HepG2 (cell line): Measurements from ENCODE around the gene ANKRD65. TPM values are rescaled to one million over a fixed set of nuclear protein-coding genes. Genes with fewer than 3 reads are reported as not detected.

ENCODE experiments used
- AGO1 ChIP-seq: fragments of 200-400 bp; formaldehyde crosslinking; IDR thresholded peaks from 2 replicates; pipeline ENCODE4 v1.6.1; 2017; ENCODE audit warnings: mild to moderate bottlenecking, low read depth, low read length, moderate library complexity; ENCODE audit not compliant: poor library complexity, severe bottlenecking
- ATF2 ChIP-seq: sonication (generic); formaldehyde crosslinking; IDR thresholded peaks from 2 replicates; pipeline ENCODE4 v1.4.0; 2020; ENCODE audit warnings: missing genetic modification reagents
- ATF4 ChIP-seq, 2 experiments: fragments of 450-650 bp in 1 of 2; sonication (generic) in 1 of 2; formaldehyde crosslinking; IDR thresholded peaks; 2 replicates each; pipeline versions ENCODE4 v1.5.0 to v1.8.0; 2020 to 2022; ENCODE audit warnings: mild to moderate bottlenecking in 1 of 2, missing genetic modification reagents in 1 of 2
- CBFB ChIP-seq: sonication (generic); formaldehyde crosslinking; IDR thresholded peaks from 2 replicates; pipeline ENCODE4 v1.4.0; 2020; ENCODE audit warnings: missing genetic modification reagents
- DPF2 ChIP-seq: sonication (generic); formaldehyde crosslinking; IDR thresholded peaks from 2 replicates; pipeline ENCODE4 v1.4.0; 2020; ENCODE audit warnings: mild to moderate bottlenecking, low read depth, missing genetic modification reagents, borderline replicate concordance
- EED ChIP-seq: sonication (generic); formaldehyde crosslinking; IDR thresholded peaks from 2 replicates; pipeline ENCODE4 v1.5.0; 2020; ENCODE audit warnings: mild to moderate bottlenecking, missing genetic modification reagents
- HMG20B ChIP-seq: conservative IDR thresholded peaks from 2 replicates; pipeline ENCODE4 v1.6.1; 2016; ENCODE audit warnings: missing genetic modification reagents, missing compliant biosample characterization
- IRF9 ChIP-seq: sonication (generic); formaldehyde crosslinking; IDR thresholded peaks from 2 replicates; pipeline ENCODE4 v1.8.0; 2022; ENCODE audit warnings: missing genetic modification reagents, mild to moderate bottlenecking, borderline replicate concordance
- NCOA1 ChIP-seq: sonication (generic); formaldehyde crosslinking; IDR thresholded peaks from 2 replicates; pipeline ENCODE4 v1.9.0; 2021; ENCODE audit warnings: missing genetic modification reagents
- NCOA5 ChIP-seq: sonication (generic); formaldehyde crosslinking; IDR thresholded peaks from 2 replicates; pipeline ENCODE4 v1.4.0; 2020; ENCODE audit warnings: missing genetic modification reagents
- NFATC3 ChIP-seq: sonication (generic); formaldehyde crosslinking; IDR thresholded peaks from 2 replicates; pipeline ENCODE4 v1.5.1; 2020; ENCODE audit warnings: mild to moderate bottlenecking, missing genetic modification reagents
- NR2F2 ChIP-seq: IDR thresholded peaks from 2 replicates; pipeline ENCODE4 v1.6.1; 2012; ENCODE audit warnings: low read depth, inconsistent platforms, borderline replicate concordance
- SOX13 ChIP-seq, 3 experiments: fragments of 450-650 bp in 1 of 3; sonication (generic) in 1 of 3; formaldehyde crosslinking in 1 of 3; IDR thresholded peaks in 2 of 3; conservative IDR thresholded peaks in 1 of 3; 2 replicates each; pipeline versions ENCODE4 v1.5.0 to v1.6.1; 2016 to 2020; ENCODE audit warnings: antibody characterized with exemption in 1 of 3, mild to moderate bottlenecking in 1 of 3, missing compliant biosample characterization in 1 of 3, missing genetic modification reagents in 1 of 3, moderate library complexity in 1 of 3
- TEF ChIP-seq: sonication (generic); formaldehyde crosslinking; IDR thresholded peaks from 2 replicates; pipeline ENCODE4 v1.5.0; 2020; ENCODE audit warnings: missing genetic modification reagents
- ZMYM4 ChIP-seq: sonication (generic); formaldehyde crosslinking; IDR thresholded peaks from 2 replicates; pipeline ENCODE4 v1.8.1; 2023; ENCODE audit warnings: mild to moderate bottlenecking, missing genetic modification reagents
- ZNF138 ChIP-seq: sonication (generic); formaldehyde crosslinking; IDR thresholded peaks from 2 replicates; pipeline ENCODE4 v1.5.0; 2020; ENCODE audit warnings: mild to moderate bottlenecking, low read depth, missing genetic modification reagents
- ZNF547 ChIP-seq: sonication (generic); formaldehyde crosslinking; IDR thresholded peaks from 2 replicates; pipeline ENCODE4 v1.5.1; 2020; ENCODE audit warnings: mild to moderate bottlenecking, missing genetic modification reagents
- ZNF678 ChIP-seq: sonication (generic); formaldehyde crosslinking; IDR thresholded peaks from 2 replicates; pipeline ENCODE4 v1.4.0; 2020; ENCODE audit warnings: mild to moderate bottlenecking, missing genetic modification reagents
- ZNF713 ChIP-seq: sonication (generic); formaldehyde crosslinking; IDR thresholded peaks from 2 replicates; pipeline ENCODE4 v1.4.0; 2020; ENCODE audit warnings: mild to moderate bottlenecking, missing genetic modification reagents
- ZNF761 ChIP-seq: sonication (generic); formaldehyde crosslinking; conservative IDR thresholded peaks from 2 replicates; pipeline ENCODE4 v1.4.0; 2020; ENCODE audit warnings: mild to moderate bottlenecking, missing genetic modification reagents
- polyA plus RNA-seq, 8 experiments: library from polyadenylated mRNA; depleted of rRNA in 3 of 8; stranded (reverse) in 7 of 8; unstranded in 1 of 8; fragments of >200 nt; fragmentation: Illumina TruSeq in 4 of 8; extraction: Trizol in 4 of 8; gene quantifications; 2 replicates each; pipeline versions ENCODE4 v1.2.1 to v1.2.3, GENCODE V29; 2011 to 2016; ENCODE audit warnings: low read depth in 4 of 8, missing spikeins in 1 of 8, mixed read lengths in 1 of 8; ENCODE audit not compliant: insufficient read depth in 1 of 8
- total RNA-seq, 5 experiments: library from RNA; depleted of rRNA; stranded (reverse); fragments of >200 nt; fragmentation: Illumina TruSeq; extraction: Trizol; gene quantifications; 2 replicates each; pipeline ENCODE4 v1.2.3, GENCODE V29; 2016; ENCODE audit warnings: low read depth in 1 of 5
- TF ChIP-seq, protein P1 (sequence below): sonication (generic); formaldehyde crosslinking; IDR thresholded peaks from 2 replicates; pipeline ENCODE4 v1.5.0; 2020; ENCODE audit warnings: missing genetic modification reagents

Gene ANKRD65
- total and polyA plus RNA-seq, 2 of the 13 experiments (the other 11 are each of a cell fraction or from before 2014, with no cell fraction given) = 12.1 to 30.1 TPM

GRCh38 chr1:1435106-1435903 lies 14.2 kb upstream of the ANKRD65 start, which contains the start of gene VWA1 (continued):
- peak; percentile 37 for TF ChIP-seq ZNF713 (CRISPR knock-in tag)
- TF ChIP-seq ZNF138 = 0 out of 2 replicates have a peak, but pooled peaks have one; percentile 39
- TF ChIP-seq ZNF678 (CRISPR knock-in tag) = no peak
- peak; percentile 82; the same call in 1 of the 2 replicates for TF ChIP-seq ZNF547 (CRISPR knock-in tag)
- no peak for TF ChIP-seq NFATC3 (CRISPR knock-in tag)
- TF ChIP-seq NCOA1 (CRISPR knock-in tag) = no peak
- TF ChIP-seq NCOA5 (CRISPR knock-in tag) = no peak
- no peak for TF ChIP-seq DPF2 (CRISPR knock-in tag)
- no peak for TF ChIP-seq TEF (CRISPR knock-in tag)
- TF ChIP-seq AGO1 = no peak
- no peak for TF ChIP-seq NR2F2
- 0 out of 2 replicates have a peak, but pooled peaks have one; percentile 10 for TF ChIP-seq ZMYM4 (CRISPR knock-in tag)
- TF ChIP-seq, protein P1, sequence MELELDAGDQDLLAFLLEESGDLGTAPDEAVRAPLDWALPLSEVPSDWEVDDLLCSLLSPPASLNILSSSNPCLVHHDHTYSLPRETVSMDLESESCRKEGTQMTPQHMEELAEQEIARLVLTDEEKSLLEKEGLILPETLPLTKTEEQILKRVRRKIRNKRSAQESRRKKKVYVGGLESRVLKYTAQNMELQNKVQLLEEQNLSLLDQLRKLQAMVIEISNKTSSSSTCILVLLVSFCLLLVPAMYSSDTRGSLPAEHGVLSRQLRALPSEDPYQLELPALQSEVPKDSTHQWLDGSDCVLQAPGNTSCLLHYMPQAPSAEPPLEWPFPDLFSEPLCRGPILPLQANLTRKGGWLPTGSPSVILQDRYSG (CRISPR knock-in tag) = 0 out of 2 replicates have a peak, but pooled peaks have one; percentile 50
- TF ChIP-seq EED (CRISPR knock-in tag) = no peak
- TF ChIP-seq SOX13 (IDR thresholded peaks at IDR 0.05) = no peak
- no peak for TF ChIP-seq SOX13 (CRISPR knock-in tag; conservative IDR thresholded peaks at IDR 0.05 in 1 of 2, IDR thresholded peaks at IDR 0.05 in 1 of 2)
- peak; percentile 81; the same call in 1 of the 2 replicates for TF ChIP-seq ZNF761 (CRISPR knock-in tag)
- TF ChIP-seq IRF9 = peak; percentile 91; the same call in 1 of the 2 replicates
- no peak for TF ChIP-seq ATF2
- TF ChIP-seq HMG20B = no peak
- TF ChIP-seq CBFB (CRISPR knock-in tag) = no peak
- TF ChIP-seq ATF4 (CRISPR knock-in tag; IDR thresholded peaks at IDR 0.05) = no peak
